ENCODE results near the gene TREML1. TPM values are rescaled to one million over a fixed set of nuclear protein-coding genes. Genes with fewer than 3 reads are reported as not detected.

The TREML1 gene
- total RNA-seq, 4 donors from 2014 or later: not detected

- no peak for TF ChIP-seq EP300 (IDR thresholded peaks at IDR 0.05)
- TF ChIP-seq POLR2A (IDR thresholded peaks at IDR 0.05): no peak
- TF ChIP-seq, protein P1, sequence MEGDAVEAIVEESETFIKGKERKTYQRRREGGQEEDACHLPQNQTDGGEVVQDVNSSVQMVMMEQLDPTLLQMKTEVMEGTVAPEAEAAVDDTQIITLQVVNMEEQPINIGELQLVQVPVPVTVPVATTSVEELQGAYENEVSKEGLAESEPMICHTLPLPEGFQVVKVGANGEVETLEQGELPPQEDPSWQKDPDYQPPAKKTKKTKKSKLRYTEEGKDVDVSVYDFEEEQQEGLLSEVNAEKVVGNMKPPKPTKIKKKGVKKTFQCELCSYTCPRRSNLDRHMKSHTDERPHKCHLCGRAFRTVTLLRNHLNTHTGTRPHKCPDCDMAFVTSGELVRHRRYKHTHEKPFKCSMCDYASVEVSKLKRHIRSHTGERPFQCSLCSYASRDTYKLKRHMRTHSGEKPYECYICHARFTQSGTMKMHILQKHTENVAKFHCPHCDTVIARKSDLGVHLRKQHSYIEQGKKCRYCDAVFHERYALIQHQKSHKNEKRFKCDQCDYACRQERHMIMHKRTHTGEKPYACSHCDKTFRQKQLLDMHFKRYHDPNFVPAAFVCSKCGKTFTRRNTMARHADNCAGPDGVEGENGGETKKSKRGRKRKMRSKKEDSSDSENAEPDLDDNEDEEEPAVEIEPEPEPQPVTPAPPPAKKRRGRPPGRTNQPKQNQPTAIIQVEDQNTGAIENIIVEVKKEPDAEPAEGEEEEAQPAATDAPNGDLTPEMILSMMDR (IDR thresholded peaks at IDR 0.05): no peak
- no peak for TF ChIP-seq POLR2AphosphoS5 (IDR thresholded peaks at IDR 0.05)
- WGBS, 2 donors (ENCODE audit: low coverage in 1 of 2): 40% methylated on average over 2 of the region's 42 CpGs; no CpG with 5 or more reads in 1 of the 2 donors
- H3K9me3 ChIP-seq: no peaks in the 10 kb centered on the region
- no peak overlapping the region for H3K4me3 ChIP-seq
- H3K4me1 ChIP-seq: peaks cover 0 to 8% (median 0%) of the 10 kb centered on the region in 3 donors
- ATAC-seq: no peak
- no peaks in the 10 kb centered on the region for H3K27me3 ChIP-seq
- H3K36me3 ChIP-seq: peaks cover 2 to 52% of the 10 kb centered on the region in 2 donors
- no peak overlapping the region for H3K27ac ChIP-seq
These were observed 53.3 kb downstream of the TREML1 start for GRCh38 chr6:41100871-41101287.

Other genes with a start within 250 kb of the TREML1 start
- gene UNC5CL, start 115.1 kb downstream of the TREML1 start, total RNA-seq: 1 to 10 TPM in 1 of 4 donors, under 1 TPM in 3; 0.07 to 1.2 (median 0.37) TPM
- not detected for gene TSPO2, start 111.9 kb downstream of the TREML1 start, total RNA-seq
- 1 to 10 TPM in 1 of 4 donors, under 1 TPM in 3; 0.37 to 1.8 (median 0.72) TPM for gene APOBEC2, start 101.1 kb downstream of the TREML1 start, total RNA-seq
- gene OARD1, start 82.0 kb downstream of the TREML1 start, total RNA-seq: 10 to 100 TPM in 3 of 4 donors, 1 to 10 TPM in 1; 9.2 to 23.8 (median 13.7) TPM
- gene NFYA, start 81.4 kb downstream of the TREML1 start, total RNA-seq: 10 to 100 TPM in 3 of 4 donors, 1 to 10 TPM in 1; 6.6 to 17.7 (median 12.1) TPM
- 1 to 10 TPM in 1 of 4 donors, under 1 TPM in 2, not detected in 1; 0.42 to 1.7 (median 0.54) TPM for gene TREM2, start 8.8 kb upstream of the TREML1 start, total RNA-seq
- under 1 TPM in 1 of 4 donors, not detected in 3; 0.27 TPM for gene TREML2, start 46.8 kb upstream of the TREML1 start, total RNA-seq
- not detected for gene TREML4, start 74.0 kb upstream of the TREML1 start, total RNA-seq
- gene TREM1, start 132.3 kb upstream of the TREML1 start, total RNA-seq: 1 to 10 TPM in 1 of 4 donors, under 1 TPM in 1, not detected in 2; 0.25 to 5.5 TPM
- gene NCR2, start 181.3 kb upstream of the TREML1 start, total RNA-seq: not detected